ENCODE results near the gene RNASE7. TPM values are rescaled to one million over a fixed set of nuclear protein-coding genes. Genes with fewer than 3 reads are reported as not detected.

The RNASE7 gene
- total RNA-seq, 1 experiment from 2014 or later: not detected

DNA sequence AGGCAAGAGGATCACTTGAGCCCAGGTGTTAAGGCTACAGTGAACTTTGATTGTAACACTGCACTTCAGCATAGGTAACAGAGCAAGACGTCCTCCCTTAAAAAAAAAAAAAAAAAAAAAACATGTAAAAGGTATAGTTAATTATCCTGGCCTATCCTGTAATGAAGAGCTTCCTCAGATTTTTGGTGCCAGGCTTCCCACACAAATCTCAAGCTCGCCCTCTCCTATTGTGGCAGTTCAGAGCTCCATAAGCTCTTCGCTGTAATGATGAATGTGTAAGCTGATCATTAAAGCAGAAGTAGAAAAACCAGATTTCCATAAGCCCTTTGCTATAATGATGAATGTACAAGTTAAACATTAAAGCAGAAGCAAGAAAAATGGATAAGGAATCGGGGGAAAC lies 45.0 kb upstream of the RNASE7 start:
- ChIA-PET POLR2A (no interaction called here), CTCF (interaction anchor here (0.9 to 1.6 kb wide), 2 partner anchors 11 to 18 kb away, joined by 3 to 7 read pairs; no protein-coding TSS in a partner anchor), RAD21 (ENCODE audit: low non-redundant PET in 1 of 2, low total read pairs in 2 of 2, uncharacterized antibody in 2 of 2, unreplicated experiment in 2 of 2) (no interaction called here)
- DNase-seq (ENCODE audit: low read depth, low spot score): no peak
- Histone ChIP-seq H3K36me3 (ENCODE audit: control insufficient read depth in 1 of 2, insufficient read depth in 2 of 2, low read length in 2 of 2) (peaks cover 29 to 43% of the 10 kb centered on the region in 2 experiments; a peak in 3 of 4 replicates), H3K27me3 (ENCODE audit: insufficient read depth, low read length) (no peaks in the 10 kb centered on the region), H4K20me1 (ENCODE audit: insufficient read depth) (no peaks in the 10 kb centered on the region), H3K4me3 (replicated peaks in 1 of 2; ENCODE audit: low read depth in 1 of 2, low read length in 2 of 2) (no peak overlapping the region), H3K9me2 (ENCODE audit: insufficient read depth) (no peaks in the 10 kb centered on the region), H3K4me2 (ENCODE audit: low read length) (no peak overlapping the region), H3K9me3 (ENCODE audit: control insufficient read depth in 1 of 2, insufficient read depth in 1 of 2, low read depth in 1 of 2, low read length in 2 of 2) (no peaks in the 10 kb centered on the region), H3K4me1 (ENCODE audit: control insufficient read depth in 1 of 2, insufficient read depth in 2 of 2, low read length in 2 of 2) (peaks cover 7 to 13% of the 10 kb centered on the region in 2 experiments; a peak in 3 of 4 replicates), H3K9ac (ENCODE audit: low read length) (no peak overlapping the region), H3K27ac (ENCODE audit: low read depth, low read length) (no peak overlapping the region), H3K79me2 (ENCODE audit: insufficient read depth, low read length) (peaks cover 11% of the 10 kb centered on the region), H2AFZ (ENCODE audit: low read depth, low read length, poor library complexity, severe bottlenecking) (no peak overlapping the region)
- ATAC-seq: no peak
- TF ChIP-seq, protein P1, sequence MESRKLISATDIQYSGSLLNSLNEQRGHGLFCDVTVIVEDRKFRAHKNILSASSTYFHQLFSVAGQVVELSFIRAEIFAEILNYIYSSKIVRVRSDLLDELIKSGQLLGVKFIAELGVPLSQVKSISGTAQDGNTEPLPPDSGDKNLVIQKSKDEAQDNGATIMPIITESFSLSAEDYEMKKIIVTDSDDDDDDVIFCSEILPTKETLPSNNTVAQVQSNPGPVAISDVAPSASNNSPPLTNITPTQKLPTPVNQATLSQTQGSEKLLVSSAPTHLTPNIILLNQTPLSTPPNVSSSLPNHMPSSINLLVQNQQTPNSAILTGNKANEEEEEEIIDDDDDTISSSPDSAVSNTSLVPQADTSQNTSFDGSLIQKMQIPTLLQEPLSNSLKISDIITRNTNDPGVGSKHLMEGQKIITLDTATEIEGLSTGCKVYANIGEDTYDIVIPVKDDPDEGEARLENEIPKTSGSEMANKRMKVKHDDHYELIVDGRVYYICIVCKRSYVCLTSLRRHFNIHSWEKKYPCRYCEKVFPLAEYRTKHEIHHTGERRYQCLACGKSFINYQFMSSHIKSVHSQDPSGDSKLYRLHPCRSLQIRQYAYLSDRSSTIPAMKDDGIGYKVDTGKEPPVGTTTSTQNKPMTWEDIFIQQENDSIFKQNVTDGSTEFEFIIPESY (IDR thresholded peaks at IDR 0.05; ENCODE audit: extremely low read depth, insufficient replicate concordance, low read length): no peak
- TF ChIP-seq ZNF274 (IDR thresholded peaks at IDR 0.05; ENCODE audit: low read depth, low read length): no peak
- TF ChIP-seq POLR2A (IDR thresholded peaks at IDR 0.05; ENCODE audit: borderline replicate concordance, extremely low read depth, insufficient read depth, insufficient read length): no peak
- intact Hi-C loops (cut with micrococcal nuclease): no loop called here
- BruUV-seq (replicated peaks): no TSS peak

DNA sequence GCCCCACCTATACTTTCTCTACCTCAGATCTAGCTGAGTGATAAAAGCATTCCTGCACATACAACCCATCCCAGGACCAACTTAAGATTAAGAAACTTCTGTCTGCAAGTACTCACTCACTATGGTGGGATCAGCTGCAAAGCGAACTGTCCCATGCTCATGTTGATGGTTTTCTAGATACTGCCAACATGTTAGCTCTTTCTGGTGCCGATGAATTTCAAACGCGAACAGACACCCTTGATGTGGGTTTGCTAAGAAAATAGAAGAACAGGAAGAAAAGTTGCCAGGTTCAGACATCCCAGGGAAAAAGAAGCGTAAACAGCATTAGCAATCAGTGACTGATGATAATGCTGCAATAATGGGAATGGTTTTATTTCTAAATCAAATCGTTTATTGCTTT lies 44.6 kb upstream of the RNASE7 start:
- ATAC-seq (no peak), DNase-seq (ENCODE audit: low read depth, low spot score) (no peak)
- intact Hi-C loops (cut with micrococcal nuclease): no loop called here
- Histone ChIP-seq H2AFZ (ENCODE audit: low read depth, low read length, poor library complexity, severe bottlenecking) (no peak overlapping the region), H3K27me3 (ENCODE audit: insufficient read depth, low read length) (no peaks in the 10 kb centered on the region), H3K9me3 (ENCODE audit: control insufficient read depth in 1 of 2, insufficient read depth in 1 of 2, low read depth in 1 of 2, low read length in 2 of 2) (no peaks in the 10 kb centered on the region), H3K9ac (ENCODE audit: low read length) (no peak overlapping the region), H3K79me2 (ENCODE audit: insufficient read depth, low read length) (peaks cover 7% of the 10 kb centered on the region; the same call in 1 of the 2 replicates), H3K4me2 (ENCODE audit: low read length) (no peak overlapping the region), H3K9me2 (ENCODE audit: insufficient read depth) (no peaks in the 10 kb centered on the region), H3K36me3 (ENCODE audit: control insufficient read depth in 1 of 2, insufficient read depth in 2 of 2, low read length in 2 of 2) (peaks cover 24 to 38% of the 10 kb centered on the region in 2 experiments; a peak in 3 of 4 replicates), H3K27ac (ENCODE audit: low read depth, low read length) (no peak overlapping the region), H3K4me1 (ENCODE audit: control insufficient read depth in 1 of 2, insufficient read depth in 2 of 2, low read length in 2 of 2) (peaks cover 7 to 13% of the 10 kb centered on the region in 2 experiments; a peak in 3 of 4 replicates), H3K4me3 (replicated peaks in 1 of 2; ENCODE audit: low read depth in 1 of 2, low read length in 2 of 2) (no peak overlapping the region), H4K20me1 (ENCODE audit: insufficient read depth) (no peaks in the 10 kb centered on the region)
- POLR2A ChIA-PET: no interaction called here
- CTCF ChIA-PET: interaction anchor here (0.9 to 2.7 kb wide), 4 partner anchors 10 to 140 kb away, joined by 3 to 15 read pairs (median 6); no protein-coding TSS in a partner anchor
- no TSS peak for BruUV-seq (replicated peaks)
- RAD21 ChIA-PET (ENCODE audit: low non-redundant PET in 1 of 2, low total read pairs in 2 of 2, uncharacterized antibody in 2 of 2, unreplicated experiment in 2 of 2): no interaction called here
- TF ChIP-seq ZFX (IDR thresholded peaks at IDR 0.05) (no peak), JUND (IDR thresholded peaks at IDR 0.05) (no peak), RAD21 (IDR thresholded peaks at IDR 0.05; ENCODE audit: low read depth) (no peak)
